ENCODE results near the gene TADA3. TPM values are rescaled to one million over a fixed set of nuclear protein-coding genes. Genes with fewer than 3 reads are reported as not detected.

TADA3 gene, protein sequence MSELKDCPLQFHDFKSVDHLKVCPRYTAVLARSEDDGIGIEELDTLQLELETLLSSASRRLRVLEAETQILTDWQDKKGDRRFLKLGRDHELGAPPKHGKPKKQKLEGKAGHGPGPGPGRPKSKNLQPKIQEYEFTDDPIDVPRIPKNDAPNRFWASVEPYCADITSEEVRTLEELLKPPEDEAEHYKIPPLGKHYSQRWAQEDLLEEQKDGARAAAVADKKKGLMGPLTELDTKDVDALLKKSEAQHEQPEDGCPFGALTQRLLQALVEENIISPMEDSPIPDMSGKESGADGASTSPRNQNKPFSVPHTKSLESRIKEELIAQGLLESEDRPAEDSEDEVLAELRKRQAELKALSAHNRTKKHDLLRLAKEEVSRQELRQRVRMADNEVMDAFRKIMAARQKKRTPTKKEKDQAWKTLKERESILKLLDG
- total RNA-seq (2014; rRNA removed; shearing (Covaris generic)) = 53.6 and 60.2 TPM in 2 replicates

DNA sequence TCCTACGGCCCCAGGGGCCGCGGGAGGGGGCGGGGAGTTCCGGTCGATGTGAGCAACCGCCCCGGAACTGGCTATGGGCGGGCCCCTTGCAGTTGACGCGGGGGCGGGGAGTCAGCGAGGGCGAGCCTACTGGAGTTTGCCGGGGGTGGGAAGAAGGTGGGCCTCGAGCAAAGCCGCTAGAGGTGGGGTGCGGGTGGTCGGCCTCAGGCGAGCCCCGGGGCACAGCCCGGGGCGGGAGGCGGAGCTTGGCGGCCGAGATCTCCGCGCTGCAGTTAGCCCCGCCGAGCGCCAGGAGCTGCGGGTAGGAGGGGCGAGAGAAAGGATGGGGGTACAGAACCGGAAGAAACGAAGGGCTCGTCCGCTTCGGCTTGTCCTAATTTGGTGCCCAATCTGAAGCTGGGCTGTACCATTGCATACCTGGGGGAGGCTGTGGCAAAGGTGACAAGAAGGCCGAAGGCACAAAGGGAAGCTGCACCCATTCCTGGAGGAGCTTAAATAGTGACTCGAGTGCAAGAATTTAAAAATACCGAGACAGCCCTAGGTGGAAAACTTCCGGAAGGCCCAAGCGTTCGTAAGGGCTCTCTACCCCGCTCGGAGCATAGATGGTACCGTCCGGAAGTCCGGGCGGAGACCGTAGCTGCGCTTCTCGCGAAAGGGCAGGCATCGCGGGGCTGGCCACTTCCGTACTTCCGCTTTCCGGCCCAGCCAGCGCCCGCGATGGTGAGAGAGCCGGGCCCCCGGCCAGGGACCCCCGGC is at the start of gene TADA3, which contains the start of gene ARPC4:
Gene TADA3 (minus strand): TSS at position 69 of the 756 bp plus-strand sequence. CDS start 1,007 bp downstream, outside the sequence.
Gene ARPC4 (plus strand): TSS at position 678 of the 756 bp plus-strand sequence. CDS start 40 bp downstream, at position 718.
- DNase-seq (ENCODE audit: low read depth) = peak; percentile 88

DNA sequence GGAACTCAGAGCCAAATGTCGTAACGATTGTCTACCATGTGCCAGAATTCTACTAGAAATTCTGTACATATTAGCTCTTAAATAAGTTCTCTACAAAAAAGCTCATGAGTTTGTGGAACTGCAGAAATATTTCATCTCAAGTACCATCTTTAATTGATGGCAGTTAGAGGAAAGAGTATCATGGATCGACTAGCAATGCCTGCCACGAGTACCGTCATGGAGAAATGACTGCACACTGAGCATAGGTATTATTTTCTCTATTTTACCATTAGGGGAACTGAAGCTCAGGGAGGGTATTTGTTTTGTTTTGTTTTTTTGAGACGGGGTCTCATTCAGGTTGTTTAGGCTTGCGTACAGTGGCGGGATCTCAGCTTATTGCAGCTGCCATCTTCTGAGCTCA is 48.7 kb upstream of the TADA3 start:
- DNase-seq (ENCODE audit: low read depth) = no peak

GRCh38 chr3:9838856-9839255 is 46.6 kb upstream of the TADA3 start:
- no peak for DNase-seq (ENCODE audit: low read depth)

DNA sequence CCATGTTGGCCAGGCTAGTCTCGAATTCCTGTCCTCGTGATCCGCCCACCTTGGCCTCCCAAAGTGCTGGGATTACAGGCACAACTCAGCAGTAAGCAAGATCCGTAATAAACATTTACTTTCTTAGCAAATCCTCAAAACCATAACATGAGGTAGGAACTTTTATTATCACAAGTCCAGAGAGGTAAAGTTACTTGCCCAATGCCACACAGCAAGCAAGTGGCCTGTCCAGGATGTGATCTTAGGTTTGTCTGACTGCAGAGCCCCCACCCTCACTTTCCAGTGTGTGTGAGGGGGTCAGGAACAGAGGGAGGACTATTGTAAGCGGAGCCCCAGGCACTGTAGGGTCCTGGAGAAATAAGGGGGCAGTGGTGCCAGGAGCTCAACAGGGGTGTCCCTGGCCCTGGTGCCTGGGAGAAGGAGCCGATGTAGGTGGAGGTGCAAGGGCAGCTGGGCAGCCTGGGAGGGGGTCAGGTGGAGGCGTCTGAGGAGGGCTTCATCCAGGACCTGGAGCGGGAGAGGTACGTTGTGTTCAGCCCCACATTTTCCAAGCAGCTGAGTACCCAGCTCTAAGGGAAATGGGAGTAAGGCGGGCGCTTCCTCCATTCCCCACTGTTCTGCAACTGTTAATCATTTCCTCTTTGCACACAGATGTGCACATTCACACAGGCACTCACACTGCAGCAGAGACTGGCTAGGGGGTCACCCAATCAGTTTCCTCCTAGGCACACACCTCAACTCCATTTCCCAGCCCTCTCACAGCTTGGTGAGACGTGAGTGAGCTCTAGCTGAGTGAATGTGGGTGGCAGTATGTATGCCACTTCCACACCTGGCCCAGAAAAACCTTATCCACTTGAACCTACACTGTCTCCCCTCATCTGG is 45.7 kb upstream of the TADA3 start:
- no peak for DNase-seq (ENCODE audit: low read depth)

DNA sequence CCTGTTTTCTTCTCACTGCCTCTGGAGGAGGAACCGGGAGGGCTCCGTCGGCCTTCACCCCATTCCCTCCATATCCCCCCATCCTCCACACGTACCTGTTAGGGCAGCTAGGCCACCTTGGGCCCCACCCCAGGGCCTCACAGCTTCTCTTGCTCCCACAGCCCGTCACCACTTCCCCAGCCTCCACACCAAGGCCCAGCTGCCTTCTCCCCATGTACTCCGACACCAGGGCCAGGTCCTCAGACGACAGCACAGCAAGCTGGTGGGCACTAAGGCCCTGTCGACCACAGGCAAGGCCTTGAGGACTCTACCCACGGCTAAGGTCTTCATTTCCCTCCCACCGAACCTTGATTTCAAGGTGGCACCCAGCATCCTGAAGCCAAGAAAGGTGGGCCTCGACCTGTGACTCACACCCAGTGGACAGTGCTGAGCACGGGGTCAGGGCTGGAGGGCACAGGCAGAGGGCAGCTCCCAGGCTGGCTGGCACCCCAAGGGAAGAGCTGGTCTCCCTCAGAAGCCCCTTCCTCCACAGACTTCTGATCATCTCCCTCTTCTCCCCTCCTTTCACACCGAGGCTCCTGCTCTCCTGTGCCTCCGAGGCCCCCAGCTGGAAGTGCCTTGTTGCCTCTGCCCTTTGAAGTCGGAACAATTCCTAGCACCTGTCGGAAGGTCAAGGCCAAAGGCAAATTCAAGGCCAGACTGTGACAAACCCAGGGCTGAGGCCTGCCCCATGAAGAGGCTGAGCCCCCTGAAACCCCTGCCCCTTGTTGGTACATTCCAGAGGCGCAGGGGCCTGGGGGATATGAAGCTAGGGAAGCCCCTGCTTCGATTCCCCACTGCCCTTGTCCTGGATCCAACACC is 42.5 kb upstream of the TADA3 start:
- DNase-seq (ENCODE audit: low read depth) = no peak

DNA sequence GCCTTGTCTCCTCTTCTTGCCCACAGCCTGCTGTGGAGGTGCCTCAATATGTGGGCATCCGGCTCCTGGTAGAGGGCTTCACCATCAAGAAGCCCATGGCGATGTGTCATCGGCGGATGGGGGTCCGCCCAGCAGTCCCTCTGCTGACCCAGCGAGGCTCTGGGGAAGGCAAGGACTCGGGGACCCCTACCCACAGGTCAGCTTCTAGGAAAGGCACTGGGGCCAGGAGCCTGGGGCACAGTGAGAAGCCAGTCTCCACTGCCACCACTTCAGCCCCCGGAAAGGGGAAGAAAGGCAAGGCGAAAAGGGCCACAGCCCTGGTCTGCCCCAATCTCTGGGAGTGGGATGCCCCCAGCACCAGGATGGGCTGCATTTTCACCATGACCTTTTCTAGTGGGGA is 40.8 kb upstream of the TADA3 start:
- no peak for DNase-seq (ENCODE audit: low read depth)

GRCh38 chr3:9831253-9831652 is 39.0 kb upstream of the TADA3 start:
- no peak for DNase-seq (ENCODE audit: low read depth)

GRCh38 chr3:9828801-9829755 is 36.8 kb upstream of the TADA3 start:
- no peak for DNase-seq (ENCODE audit: low read depth)

DNA sequence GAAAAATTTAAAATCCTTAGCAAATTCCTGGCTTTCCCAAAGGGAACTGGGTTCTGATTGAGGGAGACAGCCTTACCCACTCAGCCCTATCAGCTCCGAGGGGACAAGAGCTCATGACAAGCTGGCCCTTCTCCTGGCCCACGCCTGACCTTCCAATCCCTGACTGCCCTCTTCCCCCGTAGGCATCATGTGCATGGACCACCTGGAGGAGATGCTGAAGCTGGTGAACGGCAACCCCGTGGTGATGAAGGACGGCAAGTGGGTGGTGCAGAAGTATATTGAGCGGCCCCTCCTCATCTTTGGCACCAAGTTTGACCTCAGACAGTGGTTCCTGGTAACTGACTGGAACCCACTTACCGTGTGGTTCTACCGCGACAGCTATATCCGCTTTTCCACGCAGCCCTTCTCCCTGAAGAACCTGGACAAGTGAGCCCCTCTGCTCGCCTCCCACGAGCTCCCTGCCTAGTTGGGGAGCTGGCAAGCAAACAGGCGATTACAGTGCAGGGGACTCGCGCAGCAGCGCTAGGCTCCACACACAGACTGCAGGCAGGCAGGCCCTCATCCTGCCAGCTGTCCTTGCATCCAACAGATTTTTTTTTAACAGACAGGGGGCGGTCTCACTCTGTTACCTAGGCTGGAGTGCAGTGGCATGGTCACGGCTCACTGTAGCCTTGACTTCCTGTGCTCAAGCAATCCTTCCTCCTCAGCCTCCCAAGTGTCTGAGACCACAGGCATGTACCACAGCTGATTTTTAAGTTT is 34.7 kb upstream of the TADA3 start:
- no peak for DNase-seq (ENCODE audit: low read depth)

DNA sequence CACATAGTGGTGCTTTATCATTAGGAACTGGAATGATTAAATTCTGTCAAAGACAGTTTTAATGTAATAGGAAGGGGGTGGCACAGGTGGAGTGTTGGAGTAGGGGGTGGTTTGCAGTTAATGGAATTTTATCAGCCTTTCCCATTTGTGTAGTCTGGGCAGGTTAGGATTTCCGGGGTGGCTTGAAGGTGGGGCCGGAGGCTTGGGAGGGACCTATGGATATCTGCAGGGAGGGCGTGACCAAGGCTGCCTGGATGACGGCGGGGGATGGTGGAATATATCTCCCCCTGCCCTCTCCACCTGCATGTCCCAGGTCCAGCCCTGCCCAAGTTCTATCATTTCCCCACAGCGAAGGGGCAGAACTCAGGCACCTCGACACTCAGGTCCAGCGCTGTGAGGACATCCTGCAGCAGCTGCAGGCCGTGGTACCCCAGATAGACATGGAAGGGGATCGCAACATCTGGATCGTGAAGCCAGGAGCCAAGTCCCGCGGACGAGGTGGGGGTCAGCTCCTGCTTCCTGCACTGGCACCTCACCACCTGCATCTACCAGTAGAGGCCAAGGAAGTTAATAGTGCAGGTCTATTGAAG is 33.3 kb upstream of the TADA3 start:
- DNase-seq (ENCODE audit: low read depth) = no peak

DNA sequence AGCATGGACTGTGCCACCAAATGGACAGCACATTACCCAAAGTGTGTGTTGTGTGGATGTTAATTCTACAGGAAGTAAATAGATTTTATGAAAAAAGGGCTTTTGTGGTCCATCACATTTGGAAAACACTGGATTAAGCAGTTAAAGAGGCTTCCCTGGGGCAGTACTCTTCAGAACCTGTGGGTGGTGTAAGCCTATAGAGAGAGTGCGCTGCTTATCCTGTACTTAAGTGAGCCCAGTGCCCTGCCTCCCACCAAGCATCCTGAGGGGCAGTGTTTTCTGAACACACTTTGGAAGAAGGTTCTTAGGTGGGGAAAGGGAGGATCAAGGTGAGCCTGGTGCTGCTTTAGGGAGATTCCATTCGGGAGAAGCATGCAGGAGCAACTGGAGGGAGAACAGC is 28.7 kb upstream of the TADA3 start:
- DNase-seq (ENCODE audit: low read depth) = no peak

DNA sequence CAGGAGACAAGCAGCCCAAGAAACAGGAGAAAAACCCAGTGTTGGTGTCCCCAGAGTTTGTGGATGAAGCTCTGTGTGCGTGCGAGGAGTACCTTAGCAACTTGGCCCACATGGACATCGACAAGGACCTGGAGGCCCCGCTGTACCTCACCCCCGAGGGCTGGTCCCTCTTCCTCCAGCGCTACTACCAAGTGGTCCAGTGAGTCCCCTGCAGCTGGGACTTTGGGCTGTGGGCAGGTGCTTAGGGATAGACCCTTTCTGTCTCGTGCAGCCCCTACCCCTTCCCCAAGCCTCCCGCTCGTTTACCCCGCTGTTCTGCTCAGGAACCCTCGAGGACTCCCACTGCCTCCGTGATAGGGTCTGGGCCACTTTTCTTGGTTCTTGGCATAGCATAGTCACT is 28.3 kb upstream of the TADA3 start:
- no peak for DNase-seq (ENCODE audit: low read depth)

GRCh38 chr3:9818666-9819335 is 26.5 kb upstream of the TADA3 start:
- no peak for DNase-seq (ENCODE audit: low read depth)

DNA sequence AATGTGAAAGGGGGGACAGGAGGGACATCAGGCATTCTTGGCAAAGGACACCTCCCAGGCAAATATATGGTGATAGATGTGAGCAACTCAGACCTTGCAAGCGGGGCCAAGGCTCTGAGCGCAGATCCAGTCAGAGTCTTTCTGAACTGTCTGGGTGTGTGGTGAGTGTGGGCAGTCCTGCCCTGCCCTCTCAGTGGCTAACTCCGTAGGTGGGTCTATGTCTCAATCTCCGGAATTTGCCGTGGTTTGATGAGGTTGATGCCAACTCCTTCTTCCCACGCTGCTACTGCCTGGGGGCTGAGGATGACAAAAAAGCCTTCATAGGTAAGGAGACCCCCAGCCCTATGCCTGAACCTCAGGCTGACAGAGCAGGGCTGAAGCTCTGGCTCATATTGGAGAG is 25.2 kb upstream of the TADA3 start:
- DNase-seq (ENCODE audit: low read depth) = no peak

GRCh38 chr3:9815986-9816385 is 23.7 kb upstream of the TADA3 start:
- no peak for DNase-seq (ENCODE audit: low read depth)

GRCh38 chr3:9812870-9813483 is 20.7 kb upstream of the TADA3 start:
- no peak for DNase-seq (ENCODE audit: low read depth)

DNA sequence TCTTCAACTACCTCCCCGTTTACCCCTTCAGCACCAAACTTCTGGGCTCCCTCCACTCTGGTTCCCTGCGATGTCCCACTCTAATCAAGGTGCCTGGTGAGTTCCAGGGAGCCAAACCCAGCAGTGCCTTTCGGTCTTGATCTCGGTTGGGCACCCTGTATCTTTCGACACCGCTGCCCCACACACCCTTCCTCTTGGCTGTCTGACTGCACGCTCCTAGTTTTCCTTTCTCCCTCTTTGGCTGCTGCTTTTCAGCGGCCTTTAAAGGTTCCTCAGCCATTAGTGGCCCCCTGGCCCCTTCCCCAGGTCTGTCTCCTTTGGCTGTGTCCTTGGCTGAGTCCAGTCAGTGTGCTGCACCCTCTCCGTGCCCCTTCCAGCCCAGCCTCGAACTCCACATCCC is 18.6 kb upstream of the TADA3 start:
- DNase-seq (ENCODE audit: low read depth) = no peak

- DNase-seq (ENCODE audit: low read depth) = no peak
These were observed 18.1 kb upstream of the TADA3 start for GRCh38 chr3:9810433-9810770.

All from M059J (cell line).